Measurements from ENCODE around the gene CCL17.
"Not testable (repeated sequence)": the region's sequence is repeated elsewhere in the genome, so short reads cannot be mapped to it uniquely, and the experiment has no call there.

CCL17 gene

DNA sequence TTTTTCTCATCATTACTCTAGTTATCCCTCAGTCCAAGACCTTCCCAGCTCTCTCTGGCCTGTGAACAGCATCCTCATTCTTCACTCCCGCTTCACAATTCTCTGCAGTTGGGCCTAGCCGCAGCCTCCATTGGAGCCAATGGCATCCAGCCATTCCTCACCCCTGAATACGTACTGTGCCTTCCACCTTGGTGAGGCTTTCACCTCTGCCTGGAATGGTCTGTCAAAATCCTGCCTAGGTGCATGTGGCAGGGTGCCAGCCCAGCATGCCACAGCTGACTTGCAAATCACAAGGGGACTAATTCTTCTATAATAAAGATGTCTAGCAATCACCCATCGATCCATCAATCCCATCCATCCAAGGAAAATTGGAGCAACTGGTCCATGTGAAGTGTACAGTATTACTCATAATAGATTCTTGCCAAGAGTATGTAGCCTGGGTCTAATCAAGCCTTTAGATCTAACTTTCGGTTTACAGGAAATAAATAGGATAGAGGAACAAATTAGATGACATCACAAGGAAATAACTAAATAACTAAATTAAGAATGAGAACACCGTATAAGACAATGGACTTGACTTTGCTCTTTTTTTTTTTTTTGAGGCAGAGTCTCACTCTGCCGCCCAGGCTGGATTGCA lies 37.3 kb upstream of the CCL17 start:
- H3K27ac ChIP-seq (ENCODE audit: low read depth, low read length) = no peak overlapping the region
- H3K9me3 ChIP-seq (ENCODE audit: control insufficient read depth, insufficient read depth, low read length) = no peaks in the 10 kb centered on the region
- H3K4me3 ChIP-seq (ENCODE audit: low read depth, low read length) = no peak overlapping the region
- peaks cover 6% of the 10 kb centered on the region for H3K4me1 ChIP-seq (ENCODE audit: control insufficient read depth, insufficient read depth, low read length)
- no peaks in the 10 kb centered on the region for H3K36me3 ChIP-seq (ENCODE audit: control insufficient read depth, insufficient read depth, low read length)
- no peaks in the 10 kb centered on the region for H3K27me3 ChIP-seq (ENCODE audit: control insufficient read depth, insufficient read depth, low read length)
- H3K9ac ChIP-seq (ENCODE audit: low read depth, low read length) = no peak overlapping the region

DNA sequence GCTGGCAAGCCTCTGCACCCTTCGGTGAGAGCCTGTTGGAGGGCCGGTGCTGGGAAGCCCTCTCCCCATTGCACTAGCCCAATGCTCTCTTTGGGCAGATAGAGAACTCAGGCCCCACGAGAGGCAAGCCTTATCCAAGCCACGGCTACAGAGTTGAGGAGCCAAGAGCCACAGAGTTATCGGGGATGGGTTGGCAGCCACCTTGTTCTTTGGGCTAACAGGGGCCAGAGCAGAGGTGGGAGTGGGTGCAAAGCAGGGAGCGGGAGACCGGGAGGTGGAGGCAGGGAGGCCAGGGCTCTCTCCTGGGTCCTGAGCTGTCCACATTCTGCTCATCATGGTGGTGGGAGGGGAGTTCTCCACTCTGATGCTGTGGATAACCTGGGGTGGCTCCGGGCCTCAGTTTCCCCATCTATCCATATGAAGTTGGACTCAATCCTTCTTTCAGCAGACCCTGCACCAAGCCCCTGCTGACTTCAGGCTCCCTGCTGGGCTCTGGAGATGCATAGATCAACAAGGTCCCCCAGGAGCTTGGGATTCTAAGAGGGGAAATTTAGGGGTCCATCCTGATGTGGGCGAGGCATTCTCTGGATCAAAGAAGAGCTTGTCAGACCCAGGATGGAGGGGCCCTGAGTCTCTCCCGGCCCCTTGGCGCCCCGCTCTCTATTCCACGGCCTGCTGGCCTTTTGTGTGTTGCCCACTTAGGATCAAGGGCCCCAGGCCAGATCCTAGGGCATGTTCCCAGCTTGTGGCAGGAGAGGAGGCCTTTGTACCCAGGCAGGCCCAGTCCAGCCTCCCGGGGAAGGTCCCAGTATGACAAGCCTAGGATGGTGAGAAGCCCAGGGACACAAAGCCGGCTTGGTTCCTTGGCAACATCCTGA lies 32.8 kb upstream of the CCL17 start:
- Histone ChIP-seq H3K4me3 (ENCODE audit: low read depth, low read length) (no peak overlapping the region), H3K27ac (ENCODE audit: low read depth, low read length) (peak overlapping the region; percentile 17), H3K4me1 (ENCODE audit: control insufficient read depth, insufficient read depth, low read length) (peaks cover 26% of the 10 kb centered on the region), H3K36me3 (ENCODE audit: control insufficient read depth, insufficient read depth, low read length) (no peaks in the 10 kb centered on the region), H3K9me3 (ENCODE audit: control insufficient read depth, insufficient read depth, low read length) (no peaks in the 10 kb centered on the region), H3K9ac (ENCODE audit: low read depth, low read length) (no peak overlapping the region), H3K27me3 (ENCODE audit: control insufficient read depth, insufficient read depth, low read length) (no peaks in the 10 kb centered on the region)

DNA sequence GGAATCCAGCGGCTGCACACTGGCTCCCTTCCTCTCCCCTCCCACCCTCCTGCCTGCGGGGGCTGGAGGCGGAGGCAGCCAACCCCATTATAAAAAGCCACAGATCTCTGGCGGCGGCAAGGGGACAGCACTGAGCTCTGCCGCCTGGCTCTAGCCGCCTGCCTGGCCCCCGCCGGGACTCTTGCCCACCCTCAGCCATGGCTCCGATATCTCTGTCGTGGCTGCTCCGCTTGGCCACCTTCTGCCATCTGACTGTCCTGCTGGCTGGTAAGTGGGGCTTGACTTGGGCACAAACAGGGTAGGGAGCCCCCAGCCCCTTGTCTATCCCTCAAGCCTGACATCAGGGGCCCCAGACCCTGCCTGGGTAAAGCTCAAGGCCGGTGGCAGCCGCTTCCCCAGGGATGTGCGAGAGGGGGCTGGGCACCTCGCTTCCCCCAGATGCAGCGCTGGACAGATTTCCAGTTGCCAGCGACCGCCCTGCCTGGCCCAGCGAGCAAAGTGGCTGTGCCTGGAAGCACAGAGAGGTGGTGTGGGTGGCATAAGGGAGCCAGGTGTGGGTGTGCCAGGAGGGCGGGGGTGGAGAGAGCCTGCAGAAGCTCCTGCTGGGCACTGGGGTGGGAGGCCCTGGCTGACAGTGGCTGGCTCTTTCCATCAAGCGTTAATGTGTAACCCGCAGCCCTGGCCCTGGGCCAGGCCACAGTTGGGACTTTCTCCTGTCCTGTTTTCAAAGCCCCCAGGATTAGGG lies 32.0 kb upstream of the CCL17 start, which contains the start of gene CX3CL1:
Gene CX3CL1 (plus strand): TSS at position 119 of the 745 bp plus-strand sequence. CDS start 79 bp downstream, at position 198.
- Histone ChIP-seq H3K4me3 (ENCODE audit: low read depth, low read length) (peak within 1 kb of the TSS; percentile 49), H3K27ac (ENCODE audit: low read depth, low read length) (peak within 1 kb of the TSS; percentile 28), H3K9ac (ENCODE audit: low read depth, low read length) (no peak within 1 kb of the TSS), H3K9me3 (ENCODE audit: control insufficient read depth, insufficient read depth, low read length) (no peaks in the 10 kb centered on the region), H3K36me3 (ENCODE audit: control insufficient read depth, insufficient read depth, low read length) (no peaks in the 10 kb centered on the region), H3K4me1 (ENCODE audit: control insufficient read depth, insufficient read depth, low read length) (peaks cover 26% of the 10 kb centered on the region), H3K27me3 (ENCODE audit: control insufficient read depth, insufficient read depth, low read length) (no peaks in the 10 kb centered on the region)

GRCh38 chr16:57373117-57373947 lies 31.2 kb upstream of the CCL17 start:
- Histone ChIP-seq H3K9ac (ENCODE audit: low read depth, low read length) (no peak overlapping the region), H3K9me3 (ENCODE audit: control insufficient read depth, insufficient read depth, low read length) (no peaks in the 10 kb centered on the region), H3K36me3 (ENCODE audit: control insufficient read depth, insufficient read depth, low read length) (no peaks in the 10 kb centered on the region), H3K27me3 (ENCODE audit: control insufficient read depth, insufficient read depth, low read length) (no peaks in the 10 kb centered on the region), H3K4me1 (ENCODE audit: control insufficient read depth, insufficient read depth, low read length) (peaks cover 26% of the 10 kb centered on the region), H3K4me3 (ENCODE audit: low read depth, low read length) (no peak overlapping the region), H3K27ac (ENCODE audit: low read depth, low read length) (no peak overlapping the region)

DNA sequence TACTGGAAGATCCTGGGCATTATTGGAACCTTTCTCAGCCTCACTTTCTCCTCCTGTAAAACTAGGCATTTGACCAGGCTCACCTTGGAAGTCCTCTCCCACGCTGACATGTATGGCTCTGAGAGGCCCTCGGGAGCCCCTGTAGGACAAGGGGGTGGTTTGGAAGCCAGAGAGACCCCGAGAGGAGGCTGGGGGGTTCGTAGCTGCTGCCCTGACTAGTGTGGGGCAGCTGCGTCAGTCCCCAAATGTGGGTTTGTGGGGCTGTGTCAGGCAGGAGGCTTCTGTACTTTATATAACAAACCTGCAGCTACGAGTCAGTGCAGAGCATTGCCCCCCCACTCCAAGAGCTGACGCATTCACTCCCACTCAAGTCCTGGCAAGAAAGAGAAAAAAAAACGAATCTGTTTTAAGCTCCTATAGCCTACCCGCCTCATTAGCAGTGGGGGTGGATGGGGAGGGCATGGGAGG lies 30.5 kb upstream of the CCL17 start:
- Histone ChIP-seq H3K4me1 (ENCODE audit: control insufficient read depth, insufficient read depth, low read length) (peaks cover 26% of the 10 kb centered on the region), H3K27ac (ENCODE audit: low read depth, low read length) (no peak overlapping the region), H3K9me3 (ENCODE audit: control insufficient read depth, insufficient read depth, low read length) (no peaks in the 10 kb centered on the region), H3K4me3 (ENCODE audit: low read depth, low read length) (no peak overlapping the region), H3K9ac (ENCODE audit: low read depth, low read length) (no peak overlapping the region), H3K27me3 (ENCODE audit: control insufficient read depth, insufficient read depth, low read length) (no peaks in the 10 kb centered on the region), H3K36me3 (ENCODE audit: control insufficient read depth, insufficient read depth, low read length) (no peaks in the 10 kb centered on the region)

DNA sequence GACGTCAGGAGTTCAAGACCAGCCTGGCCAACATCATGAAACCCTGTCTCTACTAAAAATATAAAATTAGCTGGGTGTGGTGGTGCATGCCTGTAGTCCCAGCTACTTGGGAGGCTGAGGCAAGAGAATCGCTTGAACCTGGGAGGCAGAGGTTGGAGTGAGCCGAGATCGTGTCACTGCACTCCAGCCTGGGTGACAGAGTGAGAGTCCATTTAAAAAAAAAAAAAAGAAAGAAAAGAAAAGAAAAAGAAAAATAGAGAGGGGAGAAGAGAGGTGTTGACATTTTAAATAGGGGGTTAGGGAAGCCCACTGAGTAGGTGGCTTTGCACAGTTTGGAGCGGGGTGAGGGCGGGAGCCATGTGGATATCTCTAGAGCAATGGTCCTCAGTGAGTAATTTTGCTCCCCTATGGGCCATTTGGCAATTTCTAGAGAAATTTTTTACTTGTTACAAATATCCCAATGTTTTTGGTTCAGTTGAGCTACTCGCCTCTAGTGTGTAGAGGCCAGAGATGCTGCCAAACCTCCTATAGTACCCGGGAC lies 29.6 kb upstream of the CCL17 start:
- H3K4me3 ChIP-seq (ENCODE audit: low read depth, low read length); H3K27me3 ChIP-seq (ENCODE audit: control insufficient read depth, insufficient read depth, low read length); H3K9ac ChIP-seq (ENCODE audit: low read depth, low read length); H3K9me3 ChIP-seq (ENCODE audit: control insufficient read depth, insufficient read depth, low read length); H3K36me3 ChIP-seq (ENCODE audit: control insufficient read depth, insufficient read depth, low read length); H3K27ac ChIP-seq (ENCODE audit: low read depth, low read length): not testable (repeated sequence)
- peaks cover 26% of the 10 kb centered on the region for H3K4me1 ChIP-seq (ENCODE audit: control insufficient read depth, insufficient read depth, low read length)

DNA sequence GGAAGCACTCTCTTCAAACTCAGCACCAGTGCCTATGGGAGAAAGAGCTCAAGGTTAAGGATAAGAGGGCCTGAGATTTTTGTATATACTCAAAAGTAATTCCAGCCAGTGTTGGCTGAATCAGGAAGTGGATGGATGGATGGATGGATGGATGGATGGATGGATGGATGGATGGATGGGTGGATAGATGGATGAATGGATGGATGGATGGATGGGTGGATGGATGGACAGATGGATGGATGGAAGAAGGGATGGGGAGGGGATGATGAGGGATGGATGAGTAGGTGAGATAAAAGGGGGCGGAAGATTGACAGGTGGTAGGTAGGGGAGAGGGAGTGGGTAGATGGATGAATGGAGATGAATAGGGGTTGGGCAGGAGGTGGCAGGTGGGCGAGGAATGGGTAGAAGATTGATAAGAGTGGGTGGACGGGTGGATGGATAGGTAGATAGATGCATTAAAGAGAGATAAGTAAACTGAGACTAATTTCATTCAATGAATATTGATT lies 28.2 kb upstream of the CCL17 start:
- Histone ChIP-seq H3K4me3 (ENCODE audit: low read depth, low read length) (no peak overlapping the region), H3K36me3 (ENCODE audit: control insufficient read depth, insufficient read depth, low read length) (no peaks in the 10 kb centered on the region), H3K9ac (ENCODE audit: low read depth, low read length) (no peak overlapping the region), H3K4me1 (ENCODE audit: control insufficient read depth, insufficient read depth, low read length) (peaks cover 26% of the 10 kb centered on the region), H3K27ac (ENCODE audit: low read depth, low read length) (no peak overlapping the region), H3K9me3 (ENCODE audit: control insufficient read depth, insufficient read depth, low read length) (no peaks in the 10 kb centered on the region), H3K27me3 (ENCODE audit: control insufficient read depth, insufficient read depth, low read length) (no peaks in the 10 kb centered on the region)

DNA sequence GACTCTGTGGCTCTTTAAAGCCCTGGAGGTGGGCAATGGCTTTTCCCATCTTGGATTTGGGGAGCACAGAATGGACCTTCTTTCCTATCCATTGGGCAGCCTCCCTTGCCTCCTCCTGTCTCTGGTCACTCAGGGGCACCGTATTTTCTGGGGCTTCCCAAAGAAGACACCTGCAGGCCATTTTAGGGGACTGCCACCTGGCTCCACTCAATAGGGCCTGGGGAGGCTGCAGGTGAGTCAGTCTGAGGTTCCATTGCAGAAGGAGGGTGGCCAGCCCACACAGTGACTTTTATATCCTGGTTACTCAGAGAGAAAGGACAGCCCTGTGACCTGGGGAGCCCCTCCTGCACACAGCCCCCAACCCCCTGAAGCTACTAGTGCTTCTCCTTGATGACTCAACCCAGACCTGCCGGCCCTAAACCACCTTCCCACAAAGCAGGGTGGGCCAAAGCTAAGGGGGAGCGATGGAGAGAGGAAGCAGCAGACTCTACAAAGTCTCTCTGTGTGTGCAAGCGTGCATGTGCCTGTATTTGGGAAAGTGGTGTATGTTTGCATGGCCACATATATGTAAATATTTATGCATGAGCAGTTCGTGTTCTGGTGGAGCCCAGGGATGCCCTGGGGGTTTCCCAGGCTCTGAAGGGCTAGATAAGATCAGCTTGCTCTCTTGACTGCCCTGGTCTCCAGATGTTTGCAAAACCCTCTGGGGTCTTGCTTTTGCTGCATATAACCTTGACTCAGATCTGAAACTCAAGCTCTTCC lies 27.3 kb upstream of the CCL17 start:
- no peaks in the 10 kb centered on the region for H3K9me3 ChIP-seq (ENCODE audit: control insufficient read depth, insufficient read depth, low read length)
- H3K27ac ChIP-seq (ENCODE audit: low read depth, low read length) = peak overlapping the region; percentile 67
- H3K4me3 ChIP-seq (ENCODE audit: low read depth, low read length) = no peak overlapping the region
- H3K4me1 ChIP-seq (ENCODE audit: control insufficient read depth, insufficient read depth, low read length) = peaks cover 20% of the 10 kb centered on the region
- no peaks in the 10 kb centered on the region for H3K27me3 ChIP-seq (ENCODE audit: control insufficient read depth, insufficient read depth, low read length)
- no peaks in the 10 kb centered on the region for H3K36me3 ChIP-seq (ENCODE audit: control insufficient read depth, insufficient read depth, low read length)
- no peak overlapping the region for H3K9ac ChIP-seq (ENCODE audit: low read depth, low read length)

- Histone ChIP-seq H3K27ac (ENCODE audit: low read depth, low read length) (no peak overlapping the region), H3K4me1 (ENCODE audit: control insufficient read depth, insufficient read depth, low read length) (no peaks in the 10 kb centered on the region), H3K9ac (ENCODE audit: low read depth, low read length) (no peak overlapping the region), H3K27me3 (ENCODE audit: control insufficient read depth, insufficient read depth, low read length) (no peaks in the 10 kb centered on the region), H3K36me3 (ENCODE audit: control insufficient read depth, insufficient read depth, low read length) (no peaks in the 10 kb centered on the region), H3K4me3 (ENCODE audit: low read depth, low read length) (no peak overlapping the region), H3K9me3 (ENCODE audit: control insufficient read depth, insufficient read depth, low read length) (no peaks in the 10 kb centered on the region)
These were observed 25.0 kb upstream of the CCL17 start for GRCh38 chr16:57379579-57379978.
